SH-SY5Y (cell line): ENCODE data around the gene LRRC8B.

ENCODE experiments used
- GATA2 ChIP-seq: IDR thresholded peaks from 2 replicates; pipeline ENCODE4 v1.6.1; 2011; ENCODE audit warnings: mild to moderate bottlenecking, low read depth, low read length
- GATA3 ChIP-seq: IDR thresholded peaks from 2 replicates; pipeline ENCODE4 v1.6.1; 2011; ENCODE audit warnings: low read depth, mild to moderate bottlenecking, low read length, moderate library complexity

GRCh38 chr1:89627596-89627962 is 103.0 kb downstream of the LRRC8B start:
- TF ChIP-seq GATA2 (no peak), GATA3 (no peak)
